ENCODE results near the gene VPS52. TPM values are rescaled to one million over a fixed set of nuclear protein-coding genes. Genes with fewer than 3 reads are reported as not detected.

VPS52 gene
- total and polyA plus RNA-seq, 9 of the 15 experiments (the other 6 are each of a cell fraction or from before 2014, with no cell fraction given), result 24.4 to 103 (median 40.2) TPM

GRCh38 chr6:33279971-33280511 lies 8.4 kb upstream of the VPS52 start (continued):
- 0 out of 2 replicates have a peak, but pooled peaks have one; percentile 16 for TF ChIP-seq ARID3A (IDR thresholded peaks at IDR 0.05; ENCODE audit: borderline replicate concordance, low read depth, low read length)
- no peak for TF ChIP-seq NEUROD1 (IDR thresholded peaks at IDR 0.05; ENCODE audit: borderline replicate concordance, low read depth, low read length, partially characterized antibody)
- no peak for TF ChIP-seq KAT8 (IDR thresholded peaks at IDR 0.05; ENCODE audit: low read depth)
- TF ChIP-seq CC2D1A (IDR thresholded peaks at IDR 0.05), result peak; percentile 74
- TF ChIP-seq MED1 (CRISPR knock-in tag; IDR thresholded peaks at IDR 0.05; ENCODE audit: borderline replicate concordance), result no peak
- no peak for TF ChIP-seq THAP7 (CRISPR knock-in tag; IDR thresholded peaks at IDR 0.05)
- TF ChIP-seq PURB (CRISPR knock-in tag; IDR thresholded peaks at IDR 0.05; ENCODE audit: low read depth), result no peak
- TF ChIP-seq, protein P1, sequence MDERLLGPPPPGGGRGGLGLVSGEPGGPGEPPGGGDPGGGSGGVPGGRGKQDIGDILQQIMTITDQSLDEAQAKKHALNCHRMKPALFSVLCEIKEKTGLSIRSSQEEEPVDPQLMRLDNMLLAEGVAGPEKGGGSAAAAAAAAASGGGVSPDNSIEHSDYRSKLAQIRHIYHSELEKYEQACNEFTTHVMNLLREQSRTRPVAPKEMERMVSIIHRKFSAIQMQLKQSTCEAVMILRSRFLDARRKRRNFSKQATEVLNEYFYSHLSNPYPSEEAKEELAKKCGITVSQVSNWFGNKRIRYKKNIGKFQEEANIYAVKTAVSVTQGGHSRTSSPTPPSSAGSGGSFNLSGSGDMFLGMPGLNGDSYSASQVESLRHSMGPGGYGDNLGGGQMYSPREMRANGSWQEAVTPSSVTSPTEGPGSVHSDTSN (CRISPR knock-in tag; IDR thresholded peaks at IDR 0.05; ENCODE audit: low read depth), result no peak
- TF ChIP-seq, protein P1 (tag; conservative IDR thresholded peaks at IDR 0.05; ENCODE audit: low read depth), result no peak
- TF ChIP-seq DIDO1 (tag; IDR thresholded peaks at IDR 0.05; ENCODE audit: low read depth), result no peak
- no peak for TF ChIP-seq PTBP1 (IDR thresholded peaks at IDR 0.05; ENCODE audit: low read depth, low read length)
- TF ChIP-seq, protein P2, sequence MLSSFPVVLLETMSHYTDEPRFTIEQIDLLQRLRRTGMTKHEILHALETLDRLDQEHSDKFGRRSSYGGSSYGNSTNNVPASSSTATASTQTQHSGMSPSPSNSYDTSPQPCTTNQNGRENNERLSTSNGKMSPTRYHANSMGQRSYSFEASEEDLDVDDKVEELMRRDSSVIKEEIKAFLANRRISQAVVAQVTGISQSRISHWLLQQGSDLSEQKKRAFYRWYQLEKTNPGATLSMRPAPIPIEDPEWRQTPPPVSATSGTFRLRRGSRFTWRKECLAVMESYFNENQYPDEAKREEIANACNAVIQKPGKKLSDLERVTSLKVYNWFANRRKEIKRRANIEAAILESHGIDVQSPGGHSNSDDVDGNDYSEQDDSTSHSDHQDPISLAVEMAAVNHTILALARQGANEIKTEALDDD (IDR thresholded peaks at IDR 0.05), result peak; percentile 17; the same call in 1 of the 2 replicates
- no peak for TF ChIP-seq ELF2 (CRISPR knock-in tag; IDR thresholded peaks at IDR 0.05)
- TF ChIP-seq, protein P3, sequence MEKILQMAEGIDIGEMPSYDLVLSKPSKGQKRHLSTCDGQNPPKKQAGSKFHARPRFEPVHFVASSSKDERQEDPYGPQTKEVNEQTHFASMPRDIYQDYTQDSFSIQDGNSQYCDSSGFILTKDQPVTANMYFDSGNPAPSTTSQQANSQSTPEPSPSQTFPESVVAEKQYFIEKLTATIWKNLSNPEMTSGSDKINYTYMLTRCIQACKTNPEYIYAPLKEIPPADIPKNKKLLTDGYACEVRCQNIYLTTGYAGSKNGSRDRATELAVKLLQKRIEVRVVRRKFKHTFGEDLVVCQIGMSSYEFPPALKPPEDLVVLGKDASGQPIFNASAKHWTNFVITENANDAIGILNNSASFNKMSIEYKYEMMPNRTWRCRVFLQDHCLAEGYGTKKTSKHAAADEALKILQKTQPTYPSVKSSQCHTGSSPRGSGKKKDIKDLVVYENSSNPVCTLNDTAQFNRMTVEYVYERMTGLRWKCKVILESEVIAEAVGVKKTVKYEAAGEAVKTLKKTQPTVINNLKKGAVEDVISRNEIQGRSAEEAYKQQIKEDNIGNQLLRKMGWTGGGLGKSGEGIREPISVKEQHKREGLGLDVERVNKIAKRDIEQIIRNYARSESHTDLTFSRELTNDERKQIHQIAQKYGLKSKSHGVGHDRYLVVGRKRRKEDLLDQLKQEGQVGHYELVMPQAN (IDR thresholded peaks at IDR 0.05; ENCODE audit: borderline replicate concordance), result no peak
- TF ChIP-seq NR2F6 (CRISPR knock-in tag; IDR thresholded peaks at IDR 0.05), result no peak
- no peak for TF ChIP-seq OTX1 (CRISPR knock-in tag; IDR thresholded peaks at IDR 0.05)
- TF ChIP-seq, protein P4, sequence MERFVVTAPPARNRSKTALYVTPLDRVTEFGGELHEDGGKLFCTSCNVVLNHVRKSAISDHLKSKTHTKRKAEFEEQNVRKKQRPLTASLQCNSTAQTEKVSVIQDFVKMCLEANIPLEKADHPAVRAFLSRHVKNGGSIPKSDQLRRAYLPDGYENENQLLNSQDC (CRISPR knock-in tag; IDR thresholded peaks at IDR 0.05), result no peak
- TF ChIP-seq EGR1 (conservative IDR thresholded peaks at IDR 0.05), result no peak
